ENCODE results near the gene CENPX.

DNA sequence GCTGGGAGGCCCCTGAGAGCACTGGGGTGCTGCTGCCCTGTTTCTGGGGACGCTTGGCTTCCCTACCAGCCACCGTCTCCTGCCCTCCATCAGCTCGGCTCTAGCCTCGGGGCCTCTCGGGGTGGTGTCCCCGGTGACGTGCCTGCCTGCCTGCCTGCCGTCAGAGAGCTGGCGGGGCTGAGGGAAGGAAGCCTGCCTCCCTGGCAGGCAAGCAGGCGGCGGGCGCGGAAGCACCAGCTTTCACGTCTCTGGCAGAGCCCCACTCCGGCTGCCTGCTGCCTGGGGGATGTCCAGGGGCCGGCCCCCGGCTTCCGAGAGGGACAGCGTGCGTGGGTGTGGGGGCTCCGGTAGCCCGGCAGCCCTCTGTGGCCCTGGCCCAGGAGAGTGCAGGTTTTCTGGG, 9.3 kb downstream of the CENPX start:
- TF ChIP-seq POLR2A (IDR thresholded peaks at IDR 0.05) (no peak), POLR2AphosphoS5 (IDR thresholded peaks at IDR 0.05) (no peak)
- TF ChIP-seq, protein P1, sequence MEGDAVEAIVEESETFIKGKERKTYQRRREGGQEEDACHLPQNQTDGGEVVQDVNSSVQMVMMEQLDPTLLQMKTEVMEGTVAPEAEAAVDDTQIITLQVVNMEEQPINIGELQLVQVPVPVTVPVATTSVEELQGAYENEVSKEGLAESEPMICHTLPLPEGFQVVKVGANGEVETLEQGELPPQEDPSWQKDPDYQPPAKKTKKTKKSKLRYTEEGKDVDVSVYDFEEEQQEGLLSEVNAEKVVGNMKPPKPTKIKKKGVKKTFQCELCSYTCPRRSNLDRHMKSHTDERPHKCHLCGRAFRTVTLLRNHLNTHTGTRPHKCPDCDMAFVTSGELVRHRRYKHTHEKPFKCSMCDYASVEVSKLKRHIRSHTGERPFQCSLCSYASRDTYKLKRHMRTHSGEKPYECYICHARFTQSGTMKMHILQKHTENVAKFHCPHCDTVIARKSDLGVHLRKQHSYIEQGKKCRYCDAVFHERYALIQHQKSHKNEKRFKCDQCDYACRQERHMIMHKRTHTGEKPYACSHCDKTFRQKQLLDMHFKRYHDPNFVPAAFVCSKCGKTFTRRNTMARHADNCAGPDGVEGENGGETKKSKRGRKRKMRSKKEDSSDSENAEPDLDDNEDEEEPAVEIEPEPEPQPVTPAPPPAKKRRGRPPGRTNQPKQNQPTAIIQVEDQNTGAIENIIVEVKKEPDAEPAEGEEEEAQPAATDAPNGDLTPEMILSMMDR (IDR thresholded peaks at IDR 0.05), result no peak

Measured in transverse colon (tissue), 4 donors.